Neural progenitor cell (in vitro differentiated cells): ENCODE data around the gene RAD51B. TPM values are rescaled to one million over a fixed set of nuclear protein-coding genes. Genes with fewer than 3 reads are reported as not detected.

Experiments
- DNase-seq: peaks from one replicate; pipeline ENCODE4 v3.0.0-alpha.2; 2016; ENCODE audit warnings: low spot score
- H2AFZ ChIP-seq: fragments of 200-600 bp; sonication (generic); replicated peaks from 2 replicates; pipeline ENCODE4 v1.6.1; 2016; ENCODE audit warnings: antibody characterized with exemption
- H3F3A ChIP-seq: fragments of 200-600 bp; sonication (generic); 2 replicates; pipeline ENCODE4 v1.6.1; 2016; ENCODE audit warnings: antibody characterized with exemption, low read depth
- H3K27ac ChIP-seq: fragments of 200-600 bp; sonication (generic); 2 replicates; pipeline ENCODE4 v1.5.1; 2016; ENCODE audit warnings: mild to moderate bottlenecking
- H3K27me3 ChIP-seq: fragments of 200-600 bp; sonication (generic); 2 replicates; pipeline ENCODE4 v1.6.1; 2016; ENCODE audit warnings: mild to moderate bottlenecking, moderate library complexity
- H3K36me3 ChIP-seq: fragments of 200-600 bp; sonication (generic); 2 replicates; pipeline ENCODE4 v1.5.1; 2016
- H3K4me1 ChIP-seq: fragments of 200-600 bp; sonication (generic); 2 replicates; pipeline ENCODE4 v1.6.1; 2016; ENCODE audit warnings: mixed run types
- H3K4me2 ChIP-seq: fragments of 200-600 bp; sonication (generic); 2 replicates; pipeline ENCODE4 v1.6.1; 2016
- H3K4me3 ChIP-seq: fragments of 200-600 bp; sonication (generic); 2 replicates; pipeline ENCODE4 v1.5.1; 2016
- H3K79me2 ChIP-seq: fragments of 200-600 bp; sonication (generic); 2 replicates; pipeline ENCODE4 v1.6.1; 2016; ENCODE audit warnings: low read depth
- H3K9ac ChIP-seq: fragments of 200-600 bp; sonication (generic); 2 replicates; pipeline ENCODE4 v1.6.1; 2016
- H3K9me3 ChIP-seq: fragments of 200-600 bp; sonication (generic); 2 replicates; pipeline ENCODE4 v1.5.1; 2016; ENCODE audit warnings: low read depth
- H4K20me1 ChIP-seq: fragments of 200-600 bp; sonication (generic); 2 replicates; pipeline ENCODE4 v1.6.1; 2016; ENCODE audit warnings: low read depth
- H3K27ac Mint-ChIP-seq: 3 replicates; pipeline ENCODE4 v1.8.0; 2021; ENCODE audit warnings: mixed read lengths
- H3K27me3 Mint-ChIP-seq: 2 replicates; pipeline ENCODE4 v1.8.0; 2022; ENCODE audit warnings: low read depth, mild to moderate bottlenecking, inconsistent platforms, moderate library complexity, mixed read lengths; ENCODE audit not compliant: insufficient read depth
- H3K36me3 Mint-ChIP-seq: 3 replicates; pipeline ENCODE4 v1.8.0; 2021; ENCODE audit warnings: mixed read lengths
- H3K4me1 Mint-ChIP-seq: 3 replicates; pipeline ENCODE4 v1.8.0; 2021; ENCODE audit warnings: mixed read lengths
- H3K4me3 Mint-ChIP-seq: 3 replicates; pipeline ENCODE4 v1.8.0; 2021; ENCODE audit warnings: mild to moderate bottlenecking, moderate library complexity, mixed read lengths
- H3K9me3 Mint-ChIP-seq: 3 replicates; pipeline ENCODE4 v1.8.0; 2020; ENCODE audit warnings: mixed read lengths
- EZH2 ChIP-seq: fragments of 200-600 bp; sonication (generic); IDR thresholded peaks from 2 replicates; pipeline ENCODE4 v1.6.1; 2017; ENCODE audit warnings: antibody characterized with exemption, mild to moderate bottlenecking, moderate library complexity
- EZH2phosphoT487 ChIP-seq: fragments of 200-600 bp; sonication (generic); IDR thresholded peaks from 2 replicates; pipeline ENCODE4 v1.6.1; 2017; ENCODE audit warnings: antibody characterized with exemption
- total RNA-seq: library from RNA; depleted of rRNA; stranded (reverse); fragments of >200 nt; gene quantifications from 2 replicates; pipeline ENCODE4 v1.2.3, GENCODE V29; 2015; ENCODE audit warnings: low replicate concordance
- TF ChIP-seq, protein P1 (sequence below): fragments of 200-600 bp; sonication (generic); IDR thresholded peaks from 2 replicates; pipeline ENCODE4 v1.5.1; 2017; ENCODE audit warnings: antibody characterized with exemption, mild to moderate bottlenecking

RAD51B gene
- total RNA-seq, 1 donor from 2014 or later = 50.5 TPM

DNA sequence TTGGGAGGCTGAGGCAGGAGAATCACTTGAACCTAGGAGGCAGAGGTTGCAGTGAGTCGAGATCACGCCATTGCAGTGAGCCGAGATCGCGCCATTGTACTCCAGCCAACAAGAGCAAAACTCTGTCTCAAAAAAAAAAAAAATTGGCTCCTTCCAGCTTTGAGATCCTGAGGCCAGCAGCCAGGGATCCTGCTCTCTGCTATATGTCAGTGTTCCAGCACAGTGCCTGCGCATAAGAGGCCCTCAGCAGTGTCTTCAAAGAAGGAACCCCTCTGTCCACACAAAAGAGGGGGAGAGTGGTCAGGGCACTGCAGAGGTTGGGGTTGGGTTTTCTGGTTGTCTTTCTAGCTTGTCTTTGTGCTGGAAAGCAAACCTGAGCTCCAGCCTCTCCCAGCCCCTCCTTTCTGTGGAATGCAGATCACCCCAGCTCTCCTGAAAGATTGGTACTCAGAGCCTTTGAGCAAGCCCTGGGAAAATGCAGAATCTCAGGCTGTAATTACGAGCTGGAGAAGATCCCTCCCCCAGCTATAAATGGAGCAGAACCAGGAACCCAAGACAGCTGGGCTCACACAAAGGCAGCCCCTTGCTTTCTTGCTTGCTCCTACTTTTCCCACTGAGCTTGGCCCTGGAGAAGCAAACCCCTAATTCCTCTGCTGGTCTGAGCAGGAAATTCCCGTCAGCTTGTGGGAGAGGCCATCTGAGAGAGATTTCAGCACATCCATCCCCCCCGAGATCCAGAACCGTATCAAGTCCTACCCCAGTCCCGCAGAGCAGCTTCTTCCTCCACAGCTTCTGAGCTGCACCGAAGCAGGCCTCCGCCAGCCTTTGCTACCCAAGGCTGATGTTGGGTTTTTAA is 767.5 kb downstream of the RAD51B start:
- DNase-seq = peak; percentile 29
- H3K27me3 Mint-ChIP-seq = peaks cover 5% of the 10 kb centered on the region
- H3K4me1 ChIP-seq = peaks cover 54% of the 10 kb centered on the region
- H3K4me3 Mint-ChIP-seq = peak overlapping the region; percentile 67
- peaks cover 46% of the 10 kb centered on the region for H3F3A ChIP-seq
- TF ChIP-seq EZH2 (no peak), EZH2phosphoT487 (no peak)
- TF ChIP-seq, protein P1, sequence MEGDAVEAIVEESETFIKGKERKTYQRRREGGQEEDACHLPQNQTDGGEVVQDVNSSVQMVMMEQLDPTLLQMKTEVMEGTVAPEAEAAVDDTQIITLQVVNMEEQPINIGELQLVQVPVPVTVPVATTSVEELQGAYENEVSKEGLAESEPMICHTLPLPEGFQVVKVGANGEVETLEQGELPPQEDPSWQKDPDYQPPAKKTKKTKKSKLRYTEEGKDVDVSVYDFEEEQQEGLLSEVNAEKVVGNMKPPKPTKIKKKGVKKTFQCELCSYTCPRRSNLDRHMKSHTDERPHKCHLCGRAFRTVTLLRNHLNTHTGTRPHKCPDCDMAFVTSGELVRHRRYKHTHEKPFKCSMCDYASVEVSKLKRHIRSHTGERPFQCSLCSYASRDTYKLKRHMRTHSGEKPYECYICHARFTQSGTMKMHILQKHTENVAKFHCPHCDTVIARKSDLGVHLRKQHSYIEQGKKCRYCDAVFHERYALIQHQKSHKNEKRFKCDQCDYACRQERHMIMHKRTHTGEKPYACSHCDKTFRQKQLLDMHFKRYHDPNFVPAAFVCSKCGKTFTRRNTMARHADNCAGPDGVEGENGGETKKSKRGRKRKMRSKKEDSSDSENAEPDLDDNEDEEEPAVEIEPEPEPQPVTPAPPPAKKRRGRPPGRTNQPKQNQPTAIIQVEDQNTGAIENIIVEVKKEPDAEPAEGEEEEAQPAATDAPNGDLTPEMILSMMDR = no peak
- no peak overlapping the region for H3K4me3 ChIP-seq
- H3K79me2 ChIP-seq = no peaks in the 10 kb centered on the region
- peaks cover 69% of the 10 kb centered on the region for H3K4me1 Mint-ChIP-seq
- H2AFZ ChIP-seq = no peak overlapping the region
- peak overlapping the region; percentile 2 for H3K27ac ChIP-seq
- no peaks in the 10 kb centered on the region for H3K9me3 ChIP-seq
- H3K36me3 Mint-ChIP-seq = peaks cover 8% of the 10 kb centered on the region
- H3K36me3 ChIP-seq = no peaks in the 10 kb centered on the region
- no peak overlapping the region for H3K9ac ChIP-seq
- H4K20me1 ChIP-seq = no peaks in the 10 kb centered on the region
- no peaks in the 10 kb centered on the region for H3K27me3 ChIP-seq
- H3K9me3 Mint-ChIP-seq = peaks cover 4% of the 10 kb centered on the region
- peak overlapping the region; percentile 15 for H3K4me2 ChIP-seq
- peak overlapping the region; percentile 96 for H3K27ac Mint-ChIP-seq

DNA sequence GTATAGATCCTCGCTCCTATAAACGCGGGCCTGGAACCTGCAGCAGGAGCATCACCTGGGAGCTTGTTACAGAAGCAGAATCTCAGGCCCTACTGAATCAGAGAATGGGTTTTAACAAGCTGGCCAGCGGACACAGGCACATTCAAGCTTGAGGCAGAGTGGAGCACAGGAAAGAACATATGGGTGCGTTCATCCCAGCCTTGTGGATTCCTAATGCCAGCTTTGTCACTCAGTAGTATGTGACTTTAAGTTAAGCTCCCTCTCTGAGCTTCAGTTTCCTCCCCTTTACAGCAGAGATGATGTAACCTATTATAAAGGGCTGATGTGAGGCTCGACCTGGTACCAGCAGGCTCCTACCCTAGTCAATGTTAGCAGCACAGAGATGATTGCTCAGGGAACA is 768.4 kb downstream of the RAD51B start:
- Histone ChIP-seq H3K4me3 (no peak overlapping the region), H3K9me3 (no peaks in the 10 kb centered on the region), H3K9ac (no peak overlapping the region), H4K20me1 (no peaks in the 10 kb centered on the region), H3K27ac (no peak overlapping the region), H3K36me3 (no peaks in the 10 kb centered on the region), H3F3A (peaks cover 46% of the 10 kb centered on the region), H3K4me1 (peaks cover 54% of the 10 kb centered on the region), H3K79me2 (no peaks in the 10 kb centered on the region), H3K4me2 (peak overlapping the region; percentile 15), H3K27me3 (no peaks in the 10 kb centered on the region), H2AFZ (no peak overlapping the region)
- peaks cover 3% of the 10 kb centered on the region for H3K27me3 Mint-ChIP-seq
- H3K4me3 Mint-ChIP-seq = peak overlapping the region; percentile 65
- peaks cover 2% of the 10 kb centered on the region for H3K9me3 Mint-ChIP-seq
- H3K4me1 Mint-ChIP-seq = peaks cover 67% of the 10 kb centered on the region
- peak overlapping the region; percentile 96 for H3K27ac Mint-ChIP-seq
- H3K36me3 Mint-ChIP-seq = peaks cover 6% of the 10 kb centered on the region
- TF ChIP-seq, protein P1 = no peak
- TF ChIP-seq EZH2phosphoT487 (no peak), EZH2 (no peak)
- no peak for DNase-seq

DNA sequence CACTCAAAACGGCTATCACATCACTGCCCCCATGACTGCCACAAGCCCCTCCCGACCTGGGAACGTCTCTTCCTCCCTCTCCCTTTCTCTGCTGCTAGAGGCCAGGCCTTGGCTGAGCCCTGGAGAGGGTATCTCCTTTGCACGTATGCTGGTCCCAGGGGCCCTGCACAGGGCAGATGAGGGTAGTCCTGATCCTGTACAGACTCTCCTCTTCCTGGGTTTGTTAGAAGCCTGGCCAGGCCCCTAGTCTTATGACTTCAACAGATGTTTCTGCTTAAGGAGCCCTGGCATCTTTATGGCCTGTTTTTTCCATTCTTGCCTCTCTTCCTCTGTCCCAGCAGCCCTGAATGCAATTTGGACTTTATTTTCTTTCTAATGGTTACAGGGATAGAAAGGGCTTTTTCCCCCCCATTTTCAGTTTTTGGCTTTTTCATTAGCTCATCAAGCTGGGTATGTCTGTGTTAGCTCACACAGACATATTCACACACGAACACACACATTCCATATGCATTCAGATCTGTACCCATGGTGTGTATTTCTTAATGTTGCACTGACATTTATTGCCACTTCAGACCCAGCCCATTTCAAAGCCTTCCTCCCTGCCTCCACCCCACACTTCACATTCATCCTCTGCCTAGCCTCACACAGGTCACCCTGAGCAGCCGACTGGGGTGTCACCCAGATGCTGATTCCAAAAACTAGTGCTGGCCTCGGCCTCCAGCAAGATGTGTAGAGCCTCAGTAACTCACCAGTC is 770.0 kb downstream of the RAD51B start:
- Mint-ChIP-seq H3K4me3 (peak overlapping the region; percentile 19), H3K27me3 (peaks cover 4% of the 10 kb centered on the region), H3K4me1 (peaks cover 75% of the 10 kb centered on the region), H3K27ac (peak overlapping the region; percentile 96), H3K36me3 (peaks cover 6% of the 10 kb centered on the region), H3K9me3 (peaks cover 2% of the 10 kb centered on the region)
- Histone ChIP-seq H3F3A (peaks cover 40% of the 10 kb centered on the region), H3K27me3 (no peaks in the 10 kb centered on the region), H3K27ac (no peak overlapping the region), H2AFZ (no peak overlapping the region), H3K4me2 (peak overlapping the region; percentile 15), H3K4me1 (peaks cover 60% of the 10 kb centered on the region), H3K4me3 (no peak overlapping the region), H3K36me3 (no peaks in the 10 kb centered on the region), H3K79me2 (no peaks in the 10 kb centered on the region), H4K20me1 (no peaks in the 10 kb centered on the region), H3K9ac (no peak overlapping the region), H3K9me3 (no peaks in the 10 kb centered on the region)
- no peak for TF ChIP-seq EZH2
- TF ChIP-seq EZH2phosphoT487 = no peak
- TF ChIP-seq, protein P1 = no peak
- no peak for DNase-seq
